Superior temporal gyrus (tissue), 1 donor: Measurements from ENCODE around the gene TMEM201.
A peak's percentile ranks its signal among the peaks of the same experiment; 100 is the strongest.

Experiments used
- DNase-seq: peaks from one replicate; pipeline ENCODE4 v3.0.0-alpha.2; 2016; ENCODE audit errors: extremely low spot score

TMEM201 gene

DNA sequence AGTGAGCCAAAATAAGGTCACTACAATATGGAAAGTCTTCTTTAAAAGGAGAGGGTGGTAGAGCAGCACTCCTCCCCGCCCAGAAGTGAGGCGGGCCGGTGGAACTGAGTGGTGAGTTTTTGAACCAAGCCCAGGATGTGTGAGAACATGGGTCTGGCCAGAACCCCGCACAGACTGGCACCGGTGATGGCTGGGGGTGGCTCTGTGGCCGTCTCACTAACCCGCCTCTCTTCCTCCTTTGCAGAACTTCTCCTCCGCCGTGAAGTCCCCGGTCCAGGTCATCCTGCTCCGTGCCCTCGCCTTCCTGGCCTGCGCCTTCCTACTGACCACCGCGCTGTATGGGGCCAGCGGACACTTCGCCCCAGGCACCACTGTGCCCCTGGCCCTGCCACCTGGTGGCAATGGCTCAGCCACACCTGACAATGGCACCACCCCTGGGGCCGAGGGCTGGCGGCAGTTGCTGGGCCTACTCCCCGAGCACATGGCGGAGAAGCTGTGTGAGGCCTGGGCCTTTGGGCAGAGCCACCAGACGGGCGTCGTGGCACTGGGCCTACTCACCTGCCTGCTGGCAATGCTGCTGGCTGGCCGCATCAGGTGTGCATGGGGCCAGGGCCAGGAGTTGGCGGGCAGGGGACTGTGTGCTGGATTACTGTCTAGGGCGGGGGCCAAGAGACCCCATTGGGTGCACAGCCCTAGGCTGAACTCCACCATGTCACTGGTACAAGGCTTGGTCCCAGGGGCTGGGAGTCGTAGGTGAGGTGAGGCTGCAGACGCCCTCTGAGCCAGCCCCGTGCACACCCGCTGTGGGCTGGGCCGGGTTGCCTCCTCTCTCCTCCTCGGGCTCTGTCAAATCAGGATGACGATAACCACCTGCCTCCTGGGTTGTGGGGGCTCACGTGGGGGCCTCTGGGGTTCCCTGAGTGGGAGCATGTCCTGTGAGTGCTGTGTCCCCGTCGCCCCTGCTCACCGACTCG, 12.4 kb downstream of the TMEM201 start:
- DNase-seq: no peak

DNA sequence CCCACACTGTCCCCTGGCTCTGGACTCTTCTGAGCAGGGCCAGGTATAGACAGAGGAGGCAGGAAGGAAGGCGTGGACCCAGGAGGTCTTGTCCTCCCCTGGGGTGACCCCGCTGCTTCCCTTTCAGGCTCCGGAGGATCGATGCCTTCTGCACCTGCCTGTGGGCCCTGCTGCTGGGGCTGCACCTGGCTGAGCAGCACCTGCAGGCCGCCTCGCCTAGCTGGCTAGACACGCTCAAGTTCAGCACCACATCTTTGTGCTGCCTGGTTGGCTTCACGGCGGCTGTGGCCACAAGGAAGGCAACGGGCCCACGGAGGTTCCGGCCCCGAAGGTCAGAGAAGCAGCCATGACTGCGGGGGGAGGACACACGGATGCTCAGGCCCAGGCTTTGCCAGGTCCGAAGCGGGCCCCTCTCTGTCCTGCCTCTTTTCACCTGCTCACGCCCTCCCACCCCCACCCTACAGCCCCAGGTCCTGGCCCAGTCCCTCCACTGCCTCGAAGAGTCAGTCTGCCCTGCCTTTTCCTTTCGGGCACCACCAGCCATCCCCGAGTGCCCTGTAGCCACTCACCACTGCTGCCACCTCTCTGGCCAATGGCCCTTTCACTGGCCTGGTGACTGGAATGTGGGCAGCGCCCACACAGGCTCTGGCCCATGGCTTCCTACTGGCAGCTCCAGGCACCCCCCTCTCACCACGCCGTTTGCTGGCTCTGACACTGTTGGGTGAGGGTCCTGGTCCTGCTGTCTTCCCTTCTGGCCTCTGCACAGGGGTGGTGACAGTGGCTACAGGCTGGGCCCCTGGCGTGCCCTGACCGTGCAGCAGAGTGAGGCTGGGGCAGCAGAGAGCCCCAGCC, 13.5 kb downstream of the TMEM201 start:
- no peak for DNase-seq

DNA sequence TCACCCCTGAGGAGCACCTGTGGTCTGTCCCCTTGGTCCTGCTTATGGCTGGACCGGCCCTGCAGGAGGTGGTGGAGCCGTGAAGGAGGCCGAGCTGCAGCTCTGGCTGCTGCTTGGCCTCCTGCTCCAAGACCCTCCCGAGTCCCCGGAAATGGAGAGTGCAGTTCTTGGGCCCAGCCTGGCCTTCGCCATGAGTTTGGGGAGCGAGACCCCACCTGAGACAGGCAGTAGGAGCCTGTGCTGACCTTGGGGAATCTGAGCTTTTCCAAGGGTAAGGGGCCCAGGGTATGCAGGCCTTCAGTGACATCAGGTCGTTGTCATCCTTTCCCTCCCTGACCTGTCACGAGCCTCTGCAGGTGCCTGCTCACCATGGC, 14.1 kb downstream of the TMEM201 start:
- DNase-seq: no peak

DNA sequence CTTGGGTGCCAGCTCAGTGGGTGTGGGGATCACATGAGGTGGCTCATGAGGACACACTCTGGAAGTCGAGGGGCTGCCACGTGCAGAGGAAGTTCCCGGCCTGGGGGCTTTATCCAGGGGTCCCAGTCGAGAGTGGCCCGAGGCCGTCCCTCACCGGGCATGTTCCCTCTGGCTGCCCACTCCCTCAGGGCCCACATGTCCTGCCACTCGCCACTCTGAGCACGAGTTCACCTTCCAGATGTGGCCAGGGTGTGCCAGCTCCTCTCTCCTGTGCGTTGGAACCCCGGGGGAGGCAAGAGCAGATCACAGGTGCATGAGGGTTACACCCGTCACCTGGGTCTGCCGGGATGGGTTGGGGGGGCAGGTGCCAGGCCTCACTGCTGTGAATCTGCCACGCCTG, 14.6 kb downstream of the TMEM201 start:
- no peak for DNase-seq

DNA sequence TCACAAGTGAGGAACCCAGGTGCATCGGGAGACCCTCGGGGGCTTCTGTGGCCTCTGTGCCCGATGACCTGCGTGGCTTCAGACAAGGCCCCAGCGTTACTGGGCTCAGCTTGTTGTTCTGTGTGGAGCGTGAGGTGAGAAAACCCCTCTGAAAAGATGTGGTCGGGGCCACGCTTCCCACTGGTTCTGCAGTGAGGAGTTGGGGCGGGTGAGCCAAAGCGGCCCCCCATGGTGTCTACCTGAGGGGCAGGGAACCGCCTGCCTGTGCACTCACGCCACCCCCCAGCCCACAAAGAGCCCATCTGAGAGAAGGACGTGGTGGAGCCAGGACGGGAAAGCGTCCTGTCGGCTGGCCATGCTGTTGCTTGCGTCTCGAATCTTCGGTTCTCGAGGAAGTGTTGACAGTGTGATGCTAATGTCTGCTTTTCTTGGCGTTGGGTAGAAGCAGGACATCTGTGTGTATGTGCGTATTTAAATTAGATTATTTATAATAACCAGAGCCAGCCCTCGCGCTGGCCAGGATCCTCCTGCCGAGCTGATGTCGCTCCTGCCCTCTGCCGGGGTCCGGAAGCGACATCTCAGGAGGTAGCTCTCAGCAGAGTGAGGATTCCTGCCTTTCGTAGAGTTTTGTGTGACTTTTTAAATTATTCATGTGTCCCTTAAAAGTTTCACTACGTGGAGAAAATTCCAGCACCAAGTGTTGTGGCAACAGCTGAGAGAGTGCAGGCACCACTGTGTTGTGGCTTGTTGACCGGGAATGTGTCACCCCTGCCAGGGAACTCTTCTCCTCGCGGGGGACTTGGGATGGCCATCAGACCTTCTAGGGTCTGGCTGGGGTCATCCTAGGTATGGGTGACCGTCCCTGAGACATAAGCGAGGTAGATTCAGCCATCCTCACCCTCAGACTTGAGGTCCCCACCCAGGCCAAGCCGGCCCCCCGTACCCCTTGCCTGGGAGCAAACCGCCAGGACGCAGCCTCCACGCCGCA, 15.3 kb downstream of the TMEM201 start:
- no peak for DNase-seq

DNA sequence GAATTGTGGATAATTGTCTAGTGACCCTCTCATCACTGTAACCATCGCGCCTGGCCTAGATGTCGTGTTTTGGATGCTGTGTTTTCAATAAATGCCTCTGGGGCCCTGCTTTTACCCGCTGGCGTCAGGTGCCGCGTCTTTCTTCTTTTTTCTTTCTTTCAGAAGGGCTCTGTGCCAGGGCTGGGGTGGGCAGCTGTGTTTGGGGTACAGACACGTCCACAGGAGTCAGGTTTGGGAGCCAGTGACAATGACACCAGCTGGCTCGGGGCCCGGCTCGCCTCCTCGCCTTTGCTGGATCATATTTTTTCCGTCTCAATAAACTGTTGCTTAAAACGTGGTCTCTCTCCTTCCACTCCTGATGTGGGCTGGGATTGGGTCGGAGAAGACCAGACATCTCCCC, 16.1 kb downstream of the TMEM201 start:
- no peak for DNase-seq

DNA sequence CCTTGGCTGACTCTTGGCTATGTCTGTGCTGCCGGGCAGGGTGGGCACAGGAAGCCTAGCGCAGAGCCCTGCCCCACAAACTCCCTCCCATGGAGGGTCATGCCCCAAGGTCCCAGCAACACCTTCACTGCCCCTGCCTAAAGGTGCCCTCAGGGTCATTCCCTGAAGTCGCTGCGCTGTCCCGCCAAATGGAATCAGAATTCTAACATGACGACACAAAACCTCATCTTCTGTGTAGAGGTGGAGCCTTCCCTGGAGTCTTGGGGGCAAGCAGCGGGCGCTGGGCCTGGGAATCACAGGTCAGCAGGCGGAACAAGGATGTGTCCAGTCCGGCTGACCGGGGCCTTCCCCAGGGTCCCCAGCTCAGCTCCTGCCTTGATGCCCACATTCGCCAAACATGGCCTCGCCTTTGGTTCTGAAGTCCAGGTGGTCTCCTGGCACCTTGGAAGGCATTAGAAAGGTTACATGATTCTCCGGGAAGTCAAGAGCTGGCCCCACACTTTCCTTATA, 17.3 kb downstream of the TMEM201 start:
- DNase-seq: no peak

DNA sequence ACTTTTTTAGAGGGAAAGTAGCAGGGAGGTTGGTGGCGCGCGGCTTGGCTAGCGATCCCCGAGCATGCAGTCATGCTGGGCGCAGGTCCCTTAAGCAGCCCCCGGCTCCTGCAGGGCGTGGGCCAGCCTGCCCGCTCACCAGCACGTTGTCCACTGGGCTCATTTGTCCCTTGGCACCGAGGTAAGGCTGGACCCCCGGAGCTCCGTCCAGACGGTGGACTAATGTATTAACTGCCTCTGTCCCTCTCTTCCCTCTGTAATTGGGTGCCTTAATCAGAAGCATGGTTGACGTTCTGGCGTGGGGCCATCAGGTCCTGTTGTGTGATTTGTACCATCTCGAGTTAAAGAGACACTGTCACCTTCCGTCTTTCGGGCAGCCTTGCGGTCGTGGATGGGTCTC, 17.7 kb downstream of the TMEM201 start:
- no peak for DNase-seq

DNA sequence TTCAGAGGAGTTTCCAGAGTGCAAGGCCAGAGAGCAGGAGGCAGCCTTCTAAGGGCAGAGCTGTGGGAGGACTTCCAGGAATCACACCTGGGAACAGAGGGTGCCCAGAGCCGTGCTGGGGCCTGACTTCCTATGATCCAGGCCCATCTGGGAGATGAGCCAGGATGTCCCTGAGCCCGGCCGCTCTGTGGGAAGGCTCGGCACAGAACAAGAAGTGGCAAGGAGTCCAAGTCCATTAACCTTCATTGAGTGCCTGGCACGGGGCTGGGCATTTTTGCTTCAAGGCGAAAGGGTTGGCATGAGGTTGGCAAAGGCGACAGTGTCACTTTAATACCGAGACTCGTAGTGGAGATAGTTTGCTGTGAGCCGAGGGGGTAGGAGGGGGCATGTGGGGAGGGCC, 18.2 kb downstream of the TMEM201 start:
- no peak for DNase-seq

DNA sequence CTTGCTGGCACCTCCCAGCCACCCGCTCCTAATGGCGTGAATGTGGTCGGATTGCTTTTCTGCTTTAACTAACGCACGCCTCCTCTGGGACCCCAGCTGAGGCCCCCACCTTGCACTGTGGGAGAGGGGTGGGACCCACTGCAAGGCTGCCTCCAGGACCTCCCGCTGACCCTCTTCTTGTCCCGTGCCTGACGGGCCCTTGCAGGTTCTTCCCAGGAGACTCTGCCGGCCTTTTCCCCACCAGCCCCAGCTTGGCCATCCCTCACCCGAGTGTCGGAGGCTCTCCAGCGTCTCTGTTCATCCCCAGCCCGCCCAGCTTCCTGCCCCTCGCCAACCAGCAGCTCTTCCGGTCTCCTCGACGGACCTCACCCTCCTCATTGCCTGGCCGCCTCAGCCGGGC, 18.6 kb downstream of the TMEM201 start:
- no peak for DNase-seq

DNA sequence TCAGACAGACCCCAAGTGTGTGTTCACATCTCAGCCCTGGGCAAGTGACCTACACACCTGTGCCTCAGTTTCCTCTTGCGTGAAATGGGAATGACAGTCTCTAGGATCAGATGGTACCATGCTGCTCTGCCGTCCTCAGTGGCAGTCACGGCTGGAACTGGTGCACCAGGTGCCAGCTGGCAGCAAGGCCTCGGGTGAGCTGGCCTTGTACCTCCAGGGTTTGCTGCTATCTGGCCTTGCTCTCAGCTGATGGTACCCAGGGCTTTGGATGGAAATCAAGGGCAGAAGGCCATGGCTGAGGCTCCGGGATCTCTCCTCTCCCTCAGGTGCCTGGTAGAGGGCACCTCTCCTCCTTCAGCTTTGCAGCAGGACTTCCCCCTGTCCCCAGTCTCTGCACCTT, 21.3 kb downstream of the TMEM201 start:
- DNase-seq: no peak

DNA sequence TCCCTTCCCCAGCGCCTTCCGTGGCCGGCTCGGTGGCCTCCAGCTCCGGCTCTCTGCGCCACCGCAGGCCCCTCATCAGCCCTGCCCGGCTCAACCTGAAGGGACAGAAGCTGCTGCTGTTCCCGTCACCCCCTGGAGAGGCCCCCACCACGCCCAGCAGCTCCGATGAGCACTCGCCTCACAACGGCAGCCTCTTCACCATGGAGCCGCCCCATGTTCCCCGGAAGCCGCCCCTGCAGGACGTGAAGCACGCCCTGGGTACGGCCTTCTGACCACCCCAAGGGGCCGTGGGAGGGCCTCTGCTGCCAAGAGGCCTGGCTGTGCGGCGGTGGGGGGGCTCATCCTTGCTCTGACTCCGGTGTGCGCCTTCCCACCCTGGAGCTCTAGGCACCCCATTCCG, 21.8 kb downstream of the TMEM201 start:
- DNase-seq: no peak

DNA sequence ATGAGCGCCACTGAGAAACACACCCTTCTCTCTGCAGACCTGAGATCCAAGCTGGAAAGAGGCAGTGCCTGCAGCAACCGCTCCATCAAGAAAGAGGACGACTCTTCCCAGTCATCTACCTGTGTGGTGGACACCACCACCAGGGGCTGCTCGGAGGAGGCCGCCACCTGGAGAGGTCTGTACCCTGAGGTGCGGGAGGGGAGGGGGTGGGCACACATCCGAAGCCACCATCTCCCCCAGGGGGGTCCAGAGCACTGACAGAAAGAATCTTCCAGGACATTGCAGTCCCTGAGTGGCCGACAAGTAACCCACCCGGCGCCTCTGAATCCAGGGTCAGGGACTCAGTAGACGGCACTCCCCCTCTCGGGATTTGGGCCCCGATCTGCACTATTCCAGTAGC, 23.0 kb downstream of the TMEM201 start:
- DNase-seq: no peak

DNA sequence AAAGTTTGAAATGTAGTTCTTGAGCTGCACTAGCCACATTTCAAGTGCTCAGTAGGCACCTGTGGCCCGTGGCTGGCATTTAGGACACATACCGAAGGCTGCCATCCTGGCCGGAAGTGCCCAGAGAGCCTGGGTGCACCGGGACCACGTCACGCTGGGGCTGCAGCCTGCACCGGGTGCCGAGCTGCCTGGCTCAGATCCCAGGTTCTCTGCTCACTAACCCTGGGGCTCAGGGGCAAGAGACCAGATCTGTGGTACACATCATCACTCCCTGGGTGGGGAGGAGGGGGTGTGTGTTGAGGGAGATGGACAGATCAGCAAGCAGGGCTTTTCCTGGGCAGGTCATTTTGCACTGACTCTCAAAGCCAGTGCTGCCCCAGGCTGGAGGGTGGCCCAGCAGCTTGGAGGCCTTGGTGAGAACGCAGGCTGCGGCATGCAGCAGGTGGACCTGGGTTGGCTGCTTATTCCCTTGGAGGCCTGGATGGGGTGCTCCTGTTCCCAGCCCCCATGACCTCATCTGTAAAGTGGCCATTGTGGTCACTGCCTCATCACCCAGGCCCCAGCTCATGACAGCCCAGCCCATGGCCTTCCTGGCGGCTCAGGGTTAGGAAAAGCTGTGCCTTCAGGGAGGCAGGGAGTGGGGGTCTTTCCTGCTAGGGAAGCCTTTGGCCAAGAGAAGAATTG, 23.6 kb downstream of the TMEM201 start:
- no peak for DNase-seq

DNA sequence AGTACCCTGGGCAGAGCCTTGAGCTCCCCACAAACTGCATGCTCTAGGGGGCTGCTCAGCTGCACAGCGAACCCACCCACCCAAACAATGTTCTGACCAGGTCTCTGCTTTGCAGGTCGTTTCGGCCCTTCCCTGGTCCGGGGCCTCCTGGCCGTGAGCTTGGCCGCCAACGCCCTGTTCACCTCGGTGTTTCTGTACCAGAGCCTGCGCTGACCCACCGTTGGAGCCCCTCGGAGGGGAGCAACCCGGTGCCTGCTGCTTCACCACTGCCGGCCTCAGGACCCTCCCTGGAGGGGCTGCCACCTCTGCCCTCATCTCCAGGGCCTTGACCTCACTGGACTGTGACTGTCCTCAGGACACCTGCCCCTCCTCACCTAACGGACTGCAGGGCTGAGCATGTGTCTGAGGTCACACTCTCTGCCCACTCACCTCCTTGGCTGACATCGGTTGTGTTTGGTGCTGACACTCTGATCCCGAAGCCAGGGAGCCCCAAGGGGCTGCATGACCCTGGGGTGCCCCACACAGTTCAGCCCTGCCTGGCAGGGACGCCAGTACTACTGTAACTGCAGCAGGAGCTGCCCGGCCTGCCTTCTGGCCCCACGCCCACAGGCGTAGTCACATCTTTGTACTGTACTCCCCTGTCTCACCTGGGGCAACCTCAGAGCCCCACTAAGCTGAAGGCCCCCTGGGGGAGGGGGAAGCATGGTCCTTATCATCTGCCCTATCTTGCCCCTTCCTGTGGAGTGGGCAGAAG, 24.3 kb downstream of the TMEM201 start:
- no peak for DNase-seq

DNA sequence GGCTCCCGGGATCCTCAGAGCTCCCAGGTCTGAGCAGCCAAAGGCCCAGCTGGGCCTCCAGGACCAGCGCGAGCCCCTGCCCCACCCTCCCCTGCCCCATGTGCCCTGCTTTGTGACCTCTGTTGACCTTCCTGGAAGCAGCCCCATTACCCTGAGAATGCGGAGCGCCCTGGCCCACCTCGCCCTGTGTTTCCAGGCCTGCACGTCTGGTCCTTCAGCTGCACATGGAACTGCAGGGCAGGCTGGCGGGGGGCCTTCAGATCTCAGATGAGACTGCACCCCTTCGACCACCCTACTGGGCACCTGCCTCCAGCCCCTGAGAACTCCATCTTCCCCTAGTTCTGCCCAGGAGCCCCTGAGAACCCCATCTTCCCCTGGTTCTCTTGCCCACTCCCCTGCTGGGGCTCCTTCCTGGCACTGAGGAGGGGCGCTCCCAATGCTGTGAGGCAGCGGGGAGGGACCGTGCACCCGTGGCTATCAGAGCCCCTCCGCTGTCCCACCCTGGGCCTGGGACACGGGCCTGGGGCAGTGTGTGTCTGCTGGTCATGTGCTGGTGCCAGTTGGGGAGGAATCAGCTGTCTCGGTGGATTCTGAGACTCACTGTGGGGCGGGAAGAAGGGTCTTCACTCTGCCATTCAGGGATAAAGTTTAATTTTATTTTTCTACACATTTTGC, 25.1 kb downstream of the TMEM201 start:
- no peak for DNase-seq

DNA sequence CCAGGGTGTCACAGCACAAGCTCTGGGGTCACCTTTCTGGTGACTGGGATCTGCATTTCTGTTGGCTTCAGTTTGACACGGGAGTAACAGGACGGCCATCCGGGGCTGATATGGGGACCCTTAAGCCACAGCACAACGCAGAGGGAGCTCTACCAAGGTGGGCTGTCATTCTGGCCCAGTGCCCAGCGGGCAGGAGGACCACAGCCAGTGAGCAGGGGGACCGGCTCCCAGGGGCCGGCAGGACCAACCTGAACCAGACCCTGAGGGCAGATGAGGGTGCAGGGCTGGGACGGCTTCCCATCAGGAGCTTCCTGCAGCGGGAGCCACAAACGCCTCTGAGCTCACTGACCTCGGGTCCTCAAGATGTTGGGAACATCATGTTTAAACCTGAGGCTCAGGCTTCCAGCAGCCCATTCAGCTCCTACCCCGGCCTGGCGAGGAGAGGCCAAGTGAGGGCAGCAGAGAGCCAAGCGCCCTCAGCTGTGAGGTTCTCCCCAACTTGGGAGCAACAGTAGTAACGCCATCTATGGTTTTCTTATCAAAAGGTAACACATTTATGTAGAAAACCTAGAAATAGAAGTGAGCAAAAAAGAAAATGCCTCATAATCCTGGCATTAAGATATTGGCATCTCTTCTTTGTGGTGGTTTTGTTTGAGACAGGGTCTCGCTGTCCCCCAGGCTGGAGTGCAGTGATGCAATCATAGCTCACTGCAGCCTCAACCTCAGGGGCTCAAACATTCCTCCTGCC, 26.8 kb downstream of the TMEM201 start:
- peak; percentile 59 for DNase-seq

DNA sequence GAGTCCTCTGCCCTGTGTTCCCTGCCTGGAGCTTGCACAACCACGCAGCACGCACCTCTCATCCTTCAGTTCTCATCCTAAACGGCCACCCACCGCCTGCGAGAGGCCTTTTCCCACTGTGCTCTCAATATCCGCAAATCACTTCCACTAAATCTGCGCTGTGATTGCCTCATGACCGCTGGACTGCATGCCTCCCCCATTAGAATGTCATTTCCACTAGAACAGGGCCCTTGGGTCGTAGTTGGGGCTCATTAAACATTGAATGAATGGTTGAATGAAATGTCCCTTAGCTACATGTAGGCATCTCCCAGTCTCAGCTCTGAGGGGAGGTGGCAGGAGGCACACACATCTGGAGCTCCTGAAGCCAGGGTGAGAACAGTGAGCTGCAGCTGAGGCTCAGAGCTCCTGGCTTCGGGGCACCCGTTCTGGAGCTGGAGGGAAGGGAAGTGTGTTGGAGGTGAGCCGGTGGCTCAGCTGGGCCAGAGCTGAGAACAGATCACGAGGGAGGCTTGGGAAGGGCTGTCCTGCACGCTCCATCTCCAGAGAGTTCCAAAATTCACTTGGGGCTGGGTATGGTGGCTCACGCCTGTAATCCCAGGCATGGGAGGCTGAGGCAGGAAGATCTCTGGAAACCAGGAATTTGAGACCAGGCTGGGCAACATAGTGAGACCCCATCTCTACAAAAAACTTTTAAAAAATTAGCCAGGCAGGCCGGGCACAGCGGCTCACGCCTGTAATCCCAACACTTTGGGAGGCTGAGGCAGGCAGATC, 30.4 kb downstream of the TMEM201 start:
- DNase-seq: no peak
